Lung (tissue), 12 donors: Measurements from ENCODE around the gene FAM227B. TPM values are rescaled to one million over a fixed set of nuclear protein-coding genes. Genes with fewer than 3 reads are reported as not detected.

Source experiments
- ATAC-seq: fragments of 200-7000 bp; cut with Tn5 transposase; one replicate; pipeline ENCODE4 v1.9.1; 2020; ENCODE audit warnings: moderate number of reproducible peaks; ENCODE audit not compliant: insufficient read depth, low FRiP score
- DNase-seq, 3 donors: peaks; one replicate each; pipeline ENCODE4 v3.0.0-alpha.2; 2013 to 2017
- H3K27ac ChIP-seq, 2 donors: one replicate each; pipeline ENCODE4 v1.5.1; 2013; ENCODE audit warnings: mild to moderate bottlenecking in 2 of 2, moderate library complexity in 2 of 2, control low read depth in 1 of 2, inconsistent platforms in 1 of 2, low read depth in 1 of 2, low read length in 1 of 2
- H3K27me3 ChIP-seq, 3 donors: one replicate each; pipeline ENCODE4 v1.5.1; 2013; ENCODE audit warnings: low read length in 2 of 3; ENCODE audit not compliant: control insufficient read depth in 3 of 3, insufficient read depth in 3 of 3
- H3K36me3 ChIP-seq, 4 donors: one replicate each; pipeline ENCODE4 v1.5.1; 2013; ENCODE audit warnings: low read length in 4 of 4, mild to moderate bottlenecking in 1 of 4, moderate library complexity in 1 of 4; ENCODE audit not compliant: control insufficient read depth in 4 of 4, insufficient read depth in 4 of 4
- H3K4me1 ChIP-seq, 5 donors: one replicate each; pipeline ENCODE4 v1.5.1; 2013; ENCODE audit warnings: low read length in 5 of 5, mild to moderate bottlenecking in 2 of 5, moderate library complexity in 1 of 5; ENCODE audit not compliant: control insufficient read depth in 5 of 5, insufficient read depth in 5 of 5
- H3K4me3 ChIP-seq: one replicate; pipeline ENCODE4 v1.5.1; 2013; ENCODE audit warnings: mild to moderate bottlenecking, control low read depth, moderate library complexity
- H3K9ac ChIP-seq, 2 donors: one replicate each; pipeline ENCODE4 v1.5.1; 2013; ENCODE audit warnings: low read length in 2 of 2, control low read depth in 1 of 2; ENCODE audit not compliant: insufficient read depth in 1 of 2
- H3K9me3 ChIP-seq, 4 donors: one replicate each; pipeline ENCODE4 v1.5.1; 2013; ENCODE audit warnings: low read length in 3 of 4, mild to moderate bottlenecking in 1 of 4, moderate library complexity in 1 of 4; ENCODE audit not compliant: control insufficient read depth in 4 of 4, insufficient read depth in 3 of 4
- WGBS, 2 donors: extraction: QIAGEN DNeasy Blood & Tissue Kit; methylation state at CpG; one replicate each; pipeline ENCODE4 v1.1.7; 2013; 5-methylcytosine and 5-hydroxymethylcytosine counted together
- polyA plus RNA-seq, 2 donors: library from polyadenylated mRNA; stranded (reverse); fragments of 200-250 nt; gene quantifications; one replicate each; pipeline ENCODE4 v1.2.1, GENCODE V29; 2013
- total RNA-seq, 2 donors: library from RNA; depleted of rRNA in 1 of 2; stranded (reverse); fragments of >200 nt in 1 of 2; gene quantifications; one replicate each; pipeline ENCODE4 v1.2.1, GENCODE V29; 2014 to 2021
- TF ChIP-seq, protein P1 (sequence below): IDR thresholded peaks from 2 replicates; pipeline ENCODE4 v1.5.1; 2012; ENCODE audit warnings: mild to moderate bottlenecking; ENCODE audit errors: control extremely low read depth, extremely low read depth
- donor health status: control.
- donor health status: control.
- donor health status: Bipolar disorder and iron deficiency.
- donor health status: healthy.
- donor health status: DM: yes; HTN: yes; CAD: no.

The FAM227B gene
- total and polyA plus RNA-seq, 4 donors = 2.2 to 14.5 (median 4.7) TPM

DNA sequence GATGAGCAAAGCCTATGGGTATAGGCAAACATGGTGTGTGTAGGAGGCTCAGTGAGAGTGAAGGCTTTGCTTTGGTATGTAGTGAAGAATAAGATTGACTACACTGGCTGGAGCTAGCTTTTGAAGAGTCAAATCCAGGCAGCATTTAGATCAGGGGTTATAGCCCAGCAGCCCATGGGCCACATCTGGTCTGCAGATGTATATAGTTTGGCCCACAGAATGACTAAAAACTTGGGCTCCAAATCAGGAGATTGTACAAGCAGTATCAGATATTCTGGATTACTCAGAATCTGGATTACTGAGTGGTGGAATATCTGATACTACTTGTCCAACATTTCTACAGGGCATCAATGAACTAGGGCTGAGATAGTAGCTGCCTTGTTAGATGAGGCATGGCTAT is 290.5 kb downstream of the FAM227B start:
- TF ChIP-seq, protein P1, sequence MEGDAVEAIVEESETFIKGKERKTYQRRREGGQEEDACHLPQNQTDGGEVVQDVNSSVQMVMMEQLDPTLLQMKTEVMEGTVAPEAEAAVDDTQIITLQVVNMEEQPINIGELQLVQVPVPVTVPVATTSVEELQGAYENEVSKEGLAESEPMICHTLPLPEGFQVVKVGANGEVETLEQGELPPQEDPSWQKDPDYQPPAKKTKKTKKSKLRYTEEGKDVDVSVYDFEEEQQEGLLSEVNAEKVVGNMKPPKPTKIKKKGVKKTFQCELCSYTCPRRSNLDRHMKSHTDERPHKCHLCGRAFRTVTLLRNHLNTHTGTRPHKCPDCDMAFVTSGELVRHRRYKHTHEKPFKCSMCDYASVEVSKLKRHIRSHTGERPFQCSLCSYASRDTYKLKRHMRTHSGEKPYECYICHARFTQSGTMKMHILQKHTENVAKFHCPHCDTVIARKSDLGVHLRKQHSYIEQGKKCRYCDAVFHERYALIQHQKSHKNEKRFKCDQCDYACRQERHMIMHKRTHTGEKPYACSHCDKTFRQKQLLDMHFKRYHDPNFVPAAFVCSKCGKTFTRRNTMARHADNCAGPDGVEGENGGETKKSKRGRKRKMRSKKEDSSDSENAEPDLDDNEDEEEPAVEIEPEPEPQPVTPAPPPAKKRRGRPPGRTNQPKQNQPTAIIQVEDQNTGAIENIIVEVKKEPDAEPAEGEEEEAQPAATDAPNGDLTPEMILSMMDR = no peak
- ATAC-seq = no peak
- H3K9me3 ChIP-seq = no peaks in the 10 kb centered on the region
- no peaks in the 10 kb centered on the region for H3K27me3 ChIP-seq
- H3K36me3 ChIP-seq = peaks cover 0 to 6% (median 3%) of the 10 kb centered on the region in 4 donors
- peaks cover 0 to 4% (median 2%) of the 10 kb centered on the region in 5 donors for H3K4me1 ChIP-seq
- H3K27ac ChIP-seq = no peak overlapping the region
- H3K4me3 ChIP-seq = no peak overlapping the region
- no peak for DNase-seq
- no peak overlapping the region for H3K9ac ChIP-seq

DNA sequence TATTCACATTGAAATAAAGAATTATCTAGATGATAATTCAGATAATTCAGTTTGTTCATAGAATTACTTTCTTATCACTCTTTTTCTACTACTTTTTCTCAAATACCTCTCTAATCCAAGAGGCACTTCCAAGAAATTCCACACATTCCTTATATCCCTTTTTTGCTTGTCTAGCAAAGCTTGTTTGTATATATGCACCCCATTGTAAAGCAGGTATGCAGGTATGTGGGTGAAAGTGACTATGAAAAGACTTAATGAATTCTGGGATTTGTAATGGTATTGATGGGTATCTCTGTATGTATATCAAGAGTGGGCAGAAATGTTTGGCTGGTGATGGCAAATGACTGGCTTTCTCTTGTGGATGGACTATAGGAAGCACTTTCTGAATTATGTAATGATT is 291.7 kb downstream of the FAM227B start:
- no peaks in the 10 kb centered on the region for H3K27me3 ChIP-seq
- DNase-seq (no peak), ATAC-seq (no peak)
- TF ChIP-seq, protein P1 = no peak
- H3K4me1 ChIP-seq = peaks cover 0 to 4% (median 2%) of the 10 kb centered on the region in 5 donors
- H3K27ac ChIP-seq = no peak overlapping the region
- no peaks in the 10 kb centered on the region for H3K9me3 ChIP-seq
- peaks cover 0 to 6% (median 3%) of the 10 kb centered on the region in 4 donors for H3K36me3 ChIP-seq
- H3K4me3 ChIP-seq = no peak overlapping the region
- H3K9ac ChIP-seq = no peak overlapping the region

GRCh38 chr15:49327927-49328326 is 292.7 kb downstream of the FAM227B start:
- WGBS, 2 donors = 77 to 84% methylated on average over 4 of the region's 4 CpGs

More at GRCh38 chr15:49327927-49328326, 292.7 kb downstream of the FAM227B start:
- peaks cover 2 to 6% (median 3%) of the 10 kb centered on the region in 4 donors for H3K36me3 ChIP-seq
- H3K4me1 ChIP-seq = peaks cover 0 to 4% (median 3%) of the 10 kb centered on the region in 5 donors
- H3K9me3 ChIP-seq = no peaks in the 10 kb centered on the region
- H3K27me3 ChIP-seq = no peaks in the 10 kb centered on the region
- TF ChIP-seq, protein P1 = no peak
- DNase-seq (peak in 1 of 3 donors; percentile 14), ATAC-seq (no peak)
- H3K9ac ChIP-seq = no peak overlapping the region
- no peak overlapping the region for H3K27ac ChIP-seq
- H3K4me3 ChIP-seq = no peak overlapping the region
